Subcutaneous adipose tissue (tissue), 4 donors: ENCODE data around the gene CSMD2. TPM values are rescaled to one million over a fixed set of nuclear protein-coding genes. Genes with fewer than 3 reads are reported as not detected.

Experiments
- CTCF ChIP-seq: fragments of 450-650 bp; IDR thresholded peaks from one replicate; pipeline ENCODE4 v1.5.1; 2016; ENCODE audit warnings: low read depth, mild to moderate bottlenecking, control low read depth, antibody characterized with exemption, moderate library complexity
- total RNA-seq, 4 donors: library from RNA; depleted of rRNA; stranded (reverse); fragments of >200 nt; gene quantifications; one replicate each; pipeline ENCODE4 v1.1.0, GENCODE V29; 2016

CSMD2 gene
- total RNA-seq, result 1 to 10 TPM in 2 of 4 donors, under 1 TPM in 2; 0.38 to 4.4 (median 1.00) TPM

- no peak for TF ChIP-seq CTCF
Observed at GRCh38 chr1:34164771-34165391, at the start of gene CSMD2. CSMD2 (minus strand) TSS chr1:34165230; CDS start chr1:34165097, 133 bp downstream.

- TF ChIP-seq CTCF, result no peak
Observed at GRCh38 chr1:34213956-34214355, 48.9 kb upstream of the CSMD2 start.

- TF ChIP-seq CTCF, result no peak
Observed at GRCh38 chr1:34212673-34213072, 47.6 kb upstream of the CSMD2 start.

GRCh38 chr1:34199927-34200326 is 34.9 kb upstream of the CSMD2 start:
- TF ChIP-seq CTCF, result no peak

- TF ChIP-seq CTCF, result no peak
Observed at GRCh38 chr1:34192621-34193020, 27.6 kb upstream of the CSMD2 start.

GRCh38 chr1:34190692-34191091 is 25.7 kb upstream of the CSMD2 start:
- TF ChIP-seq CTCF, result no peak

GRCh38 chr1:34188985-34189384 is 24.0 kb upstream of the CSMD2 start:
- TF ChIP-seq CTCF, result no peak
